Natural killer cell (primary cell): ENCODE results near the gene CLASP1. TPM values are rescaled to one million over a fixed set of nuclear protein-coding genes. Genes with fewer than 3 reads are reported as not detected.

Experiments
- ATAC-seq, 3 donors: fragments of 150-1000 bp in 2 of 3; fragments of 200-7000 bp in 1 of 3; cut with Tn5 transposase; 1 replicate in 1 of 3; 2 replicates in 2 of 3; pipeline ENCODE4 v1.10.0; 2021; ENCODE audit warnings: mild to moderate bottlenecking in 2 of 3, moderate library complexity in 2 of 3
- DNase-seq, 2 donors: peaks; one replicate each; pipeline versions ENCODE4 v3.0.0 to v3.0.0-alpha.2; 2013 to 2021; ENCODE audit warnings: mixed read lengths in 1 of 2
- H3K27ac ChIP-seq: one replicate; pipeline ENCODE4 v1.5.1; 2013; ENCODE audit warnings: mild to moderate bottlenecking, low read length
- H3K27me3 ChIP-seq: one replicate; pipeline ENCODE4 v1.6.1; 2013; ENCODE audit warnings: low read length; ENCODE audit not compliant: control insufficient read depth, insufficient read depth
- H3K36me3 ChIP-seq: one replicate; pipeline ENCODE4 v1.6.1; 2013; ENCODE audit warnings: low read length; ENCODE audit not compliant: control insufficient read depth, insufficient read depth
- H3K4me1 ChIP-seq: one replicate; pipeline ENCODE4 v1.6.1; 2013; ENCODE audit warnings: low read length; ENCODE audit not compliant: control insufficient read depth, insufficient read depth
- H3K4me3 ChIP-seq: one replicate; pipeline ENCODE4 v1.5.1; 2013; ENCODE audit warnings: low read length
- H3K9me3 ChIP-seq: one replicate; pipeline ENCODE4 v1.6.1; 2013; ENCODE audit warnings: low read length; ENCODE audit not compliant: control insufficient read depth, insufficient read depth
- H3K27ac Mint-ChIP-seq, 2 donors: one replicate each; pipeline ENCODE4 v1.8.0; 2022; ENCODE audit warnings: mild to moderate bottlenecking in 2 of 2, mixed read lengths in 2 of 2, moderate library complexity in 1 of 2
- H3K27me3 Mint-ChIP-seq, 2 donors: one replicate each; pipeline ENCODE4 v1.8.0; 2022; ENCODE audit warnings: low read depth in 2 of 2, mixed read lengths in 2 of 2
- H3K36me3 Mint-ChIP-seq: one replicate; pipeline ENCODE4 v1.8.0; 2022; ENCODE audit warnings: mixed read lengths
- H3K4me1 Mint-ChIP-seq, 2 donors: one replicate each; pipeline ENCODE4 v1.8.0; 2022; ENCODE audit warnings: mixed read lengths in 2 of 2
- H3K4me3 Mint-ChIP-seq: one replicate; pipeline ENCODE4 v1.8.0; 2022; ENCODE audit warnings: mild to moderate bottlenecking, moderate library complexity, mixed read lengths
- H3K9me3 Mint-ChIP-seq, 2 donors: one replicate each; pipeline ENCODE4 v1.8.0; 2022; ENCODE audit warnings: mixed read lengths in 2 of 2
- WGBS: methylation state at CpG from one replicate; pipeline ENCODE4 v1.1.7; 2013; ENCODE audit warnings: missing lambda C conversion rate; ENCODE audit not compliant: insufficient coverage; 5-methylcytosine and 5-hydroxymethylcytosine counted together
- intact Hi-C: fragments of 100-400 bp; cut with micrococcal nuclease; formaldehyde crosslinking; loops from one replicate; pipeline ENCODE4 v1.14.2; 2022
- total RNA-seq, 4 donors: library from RNA; stranded (reverse); fragments of 120-200 nt in 1 of 4; gene quantifications; one replicate each; pipeline versions ENCODE4 v1.2.3 to v1.2.4, GENCODE V29; 2013 to 2022
- TF ChIP-seq, protein P1 (sequence below): fragments of 200-600 bp; IDR thresholded peaks from one replicate; pipeline ENCODE4 v1.8.0; 2022; ENCODE audit warnings: antibody characterized with exemption

Gene CLASP1
- total RNA-seq, 3 donors from 2014 or later (not counting 1 experiment from before 2014, with no cell fraction given) = 125 to 142 (median 127) TPM

DNA sequence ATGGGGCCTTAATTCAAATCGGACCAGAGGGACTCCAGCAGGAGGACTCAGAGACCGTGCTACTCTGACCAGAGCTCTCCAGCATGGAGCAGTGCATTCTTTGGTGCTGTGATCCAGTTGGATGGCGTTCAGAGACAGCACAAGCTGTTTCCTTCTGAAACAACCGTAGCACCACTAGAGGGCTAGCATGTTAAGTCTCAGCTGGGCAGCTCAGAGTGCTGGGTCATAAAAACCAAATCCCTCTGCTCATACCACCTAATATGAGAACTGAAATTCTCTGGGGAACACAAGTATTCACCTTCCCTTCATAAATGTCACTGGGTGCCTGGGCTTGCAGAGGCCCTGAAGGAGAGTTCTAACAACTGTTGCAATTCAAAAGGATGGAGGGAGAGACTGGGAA is 266.5 kb downstream of the CLASP1 start:
- WGBS = 99% methylated on average over 4 of the region's 4 CpGs
- TF ChIP-seq, protein P1, sequence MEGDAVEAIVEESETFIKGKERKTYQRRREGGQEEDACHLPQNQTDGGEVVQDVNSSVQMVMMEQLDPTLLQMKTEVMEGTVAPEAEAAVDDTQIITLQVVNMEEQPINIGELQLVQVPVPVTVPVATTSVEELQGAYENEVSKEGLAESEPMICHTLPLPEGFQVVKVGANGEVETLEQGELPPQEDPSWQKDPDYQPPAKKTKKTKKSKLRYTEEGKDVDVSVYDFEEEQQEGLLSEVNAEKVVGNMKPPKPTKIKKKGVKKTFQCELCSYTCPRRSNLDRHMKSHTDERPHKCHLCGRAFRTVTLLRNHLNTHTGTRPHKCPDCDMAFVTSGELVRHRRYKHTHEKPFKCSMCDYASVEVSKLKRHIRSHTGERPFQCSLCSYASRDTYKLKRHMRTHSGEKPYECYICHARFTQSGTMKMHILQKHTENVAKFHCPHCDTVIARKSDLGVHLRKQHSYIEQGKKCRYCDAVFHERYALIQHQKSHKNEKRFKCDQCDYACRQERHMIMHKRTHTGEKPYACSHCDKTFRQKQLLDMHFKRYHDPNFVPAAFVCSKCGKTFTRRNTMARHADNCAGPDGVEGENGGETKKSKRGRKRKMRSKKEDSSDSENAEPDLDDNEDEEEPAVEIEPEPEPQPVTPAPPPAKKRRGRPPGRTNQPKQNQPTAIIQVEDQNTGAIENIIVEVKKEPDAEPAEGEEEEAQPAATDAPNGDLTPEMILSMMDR = no peak
- Mint-ChIP-seq H3K27me3 (no peaks in the 10 kb centered on the region), H3K36me3 (peaks cover 17% of the 10 kb centered on the region), H3K4me1 (peaks cover 7 to 9% of the 10 kb centered on the region in 2 donors), H3K9me3 (no peaks in the 10 kb centered on the region), H3K4me3 (no peak overlapping the region), H3K27ac (peak overlapping the region in 1 of 2 donors; percentile 43)
- peaks cover 82% of the 10 kb centered on the region for H3K36me3 ChIP-seq
- H3K9me3 ChIP-seq = no peaks in the 10 kb centered on the region
- ATAC-seq = no peak
- no peaks in the 10 kb centered on the region for H3K4me1 ChIP-seq
- no peak overlapping the region for H3K4me3 ChIP-seq
- no peak overlapping the region for H3K27ac ChIP-seq
- H3K27me3 ChIP-seq = no peaks in the 10 kb centered on the region
- intact Hi-C loops = no loop called here
- DNase-seq = no peak

DNA sequence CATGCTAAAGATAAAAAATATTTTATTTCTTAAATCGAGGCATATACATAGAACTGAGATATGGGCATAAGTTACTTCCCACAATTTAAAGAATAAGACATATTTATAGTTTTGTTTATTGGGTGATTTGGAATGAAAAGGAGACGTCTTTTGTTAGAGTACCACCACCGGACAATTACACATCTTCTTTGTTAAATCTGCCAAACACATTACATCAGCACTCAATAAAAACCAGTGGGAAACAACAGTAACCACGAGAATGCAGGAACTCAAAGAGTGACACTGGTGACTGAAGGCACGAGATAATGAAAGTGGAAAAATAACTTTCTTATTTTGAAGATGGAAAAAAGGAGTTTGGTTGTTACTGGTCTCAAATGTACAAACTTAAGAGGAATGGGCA is 271.6 kb downstream of the CLASP1 start:
- H3K36me3 ChIP-seq = peaks cover 73% of the 10 kb centered on the region
- H3K27ac ChIP-seq = no peak overlapping the region
- TF ChIP-seq, protein P1 = no peak
- H3K4me3 ChIP-seq = no peak overlapping the region
- no peaks in the 10 kb centered on the region for H3K4me1 ChIP-seq
- Mint-ChIP-seq H3K4me1 (peaks cover 11 to 12% of the 10 kb centered on the region in 2 donors), H3K27me3 (no peaks in the 10 kb centered on the region), H3K9me3 (no peaks in the 10 kb centered on the region), H3K36me3 (peaks cover 19% of the 10 kb centered on the region), H3K4me3 (no peak overlapping the region), H3K27ac (peak overlapping the region; percentile 50 to 74)
- no peaks in the 10 kb centered on the region for H3K9me3 ChIP-seq
- ATAC-seq (no peak), DNase-seq (no peak)
- 55% methylated on average over 3 of the region's 5 CpGs for WGBS
- no peaks in the 10 kb centered on the region for H3K27me3 ChIP-seq
- intact Hi-C loops = no loop called here

DNA sequence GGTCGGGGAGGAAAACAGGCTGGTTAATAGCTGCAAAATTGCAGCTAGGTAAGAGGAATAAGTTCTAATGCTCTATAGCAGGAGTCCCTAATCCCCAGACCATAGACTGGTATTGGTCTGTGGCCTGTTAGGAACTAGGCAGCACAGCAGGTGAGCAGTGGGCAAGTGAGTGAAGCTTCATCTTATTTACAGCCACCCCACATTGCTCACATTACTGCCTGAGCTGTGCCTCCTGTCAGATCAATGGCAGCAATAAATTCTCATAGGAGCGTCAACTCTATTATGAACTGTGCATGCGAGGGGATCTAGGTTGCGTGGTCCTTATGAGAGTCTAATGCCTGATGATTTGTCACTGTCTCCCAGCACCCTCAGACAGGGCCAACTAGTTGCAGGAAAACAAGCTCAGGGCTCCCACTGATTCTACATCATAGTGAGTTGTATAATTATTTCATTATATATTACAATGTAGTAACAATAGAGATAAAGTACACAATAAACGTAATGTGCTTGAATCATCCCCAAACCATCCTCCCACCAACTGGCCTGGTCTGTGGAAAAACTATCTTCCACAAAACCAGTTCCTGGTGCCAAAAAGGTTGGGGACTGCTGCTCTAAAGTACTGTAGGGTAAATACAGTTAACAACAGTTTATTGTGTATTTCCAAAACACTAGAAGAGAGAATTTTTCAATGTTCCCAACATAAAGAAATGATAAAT is 272.6 kb downstream of the CLASP1 start:
- peaks cover 11 to 12% of the 10 kb centered on the region in 2 donors for H3K4me1 Mint-ChIP-seq
- Histone ChIP-seq H3K4me1 (no peaks in the 10 kb centered on the region), H3K9me3 (no peaks in the 10 kb centered on the region), H3K36me3 (peaks cover 70% of the 10 kb centered on the region), H3K4me3 (no peak overlapping the region), H3K27ac (no peak overlapping the region), H3K27me3 (no peaks in the 10 kb centered on the region)
- no peaks in the 10 kb centered on the region for H3K9me3 Mint-ChIP-seq
- intact Hi-C loops = no loop called here
- 99% methylated on average over 4 of the region's 5 CpGs for WGBS
- no peak overlapping the region for H3K4me3 Mint-ChIP-seq
- no peaks in the 10 kb centered on the region for H3K27me3 Mint-ChIP-seq
- no peak for DNase-seq
- TF ChIP-seq, protein P1 = no peak
- no peak for ATAC-seq
- peaks cover 19% of the 10 kb centered on the region for H3K36me3 Mint-ChIP-seq
- no peak overlapping the region for H3K27ac Mint-ChIP-seq
